Loucy (cell line): ENCODE results near the gene CNNM3.

Source experiments
- CTCF ChIP-seq: fragments of 200-600 bp; sonication (generic); conservative IDR thresholded peaks from 2 replicates; pipeline ENCODE4 v1.5.1; 2014; ENCODE audit warnings: mild to moderate bottlenecking, antibody characterized with exemption, low read length
- EZH2phosphoT487 ChIP-seq: fragments of 200-600 bp; IDR thresholded peaks from 2 replicates; pipeline ENCODE4 v1.6.1; 2018; ENCODE audit warnings: antibody characterized with exemption, mild to moderate bottlenecking, moderate library complexity, borderline replicate concordance

- TF ChIP-seq CTCF = no peak
- no peak for TF ChIP-seq EZH2phosphoT487
Observed at GRCh38 chr2:96880891-96881273, 64.8 kb downstream of the CNNM3 start.
